Stimulated activated naive CD4-positive, alpha-beta T cell (primary cell): Measurements from ENCODE around the gene UNC13A.
"Not testable (repeated sequence)": the region's sequence is repeated elsewhere in the genome, so short reads cannot be mapped to it uniquely, and the experiment has no call there.

Experiments
- DNase-seq, 6 experiments: peaks; one replicate each; lab custom pipeline; 2025; lab: John Stamatoyannopoulos, UW

Gene UNC13A

DNA sequence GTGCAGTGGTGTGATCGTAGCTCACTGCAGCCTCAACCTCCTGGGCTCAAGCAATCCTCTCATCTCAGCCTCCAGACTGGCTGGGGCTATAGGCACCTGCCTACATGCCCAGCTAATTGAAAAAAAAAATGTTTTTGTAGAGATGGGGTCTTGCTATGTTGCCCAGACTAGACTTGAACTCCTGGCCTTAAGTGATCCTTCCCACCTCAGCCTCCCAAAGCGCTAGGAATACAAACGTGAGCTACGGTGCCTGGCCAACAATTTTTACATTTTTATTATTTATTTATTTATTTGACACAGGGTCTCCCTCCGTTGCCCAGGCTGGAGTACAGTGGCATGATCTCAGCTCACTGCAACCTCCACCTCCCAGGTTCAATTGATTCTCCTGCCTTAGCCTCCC lies 117.9 kb downstream of the UNC13A start:
- not testable (repeated sequence) for DNase-seq

DNA sequence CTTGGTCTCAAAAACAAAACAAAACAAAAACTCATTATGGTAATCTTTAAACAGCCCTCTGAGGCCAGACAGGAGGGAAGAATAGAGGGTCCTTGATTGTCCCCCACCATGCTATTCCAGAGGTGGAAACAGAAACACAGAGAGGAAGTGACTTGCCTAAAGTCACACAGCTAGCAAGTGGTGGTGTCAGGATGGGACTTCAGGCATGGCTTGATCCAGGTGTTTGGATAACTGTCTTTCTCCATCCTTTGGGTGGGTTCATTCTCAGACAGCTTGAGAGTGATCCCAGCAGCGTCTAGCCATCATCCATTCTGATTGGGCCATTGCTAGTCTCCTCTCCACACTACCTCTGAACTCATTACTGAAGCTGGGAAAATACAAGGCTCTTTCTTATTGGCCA lies 120.2 kb downstream of the UNC13A start:
- DNase-seq, result no peak

DNA sequence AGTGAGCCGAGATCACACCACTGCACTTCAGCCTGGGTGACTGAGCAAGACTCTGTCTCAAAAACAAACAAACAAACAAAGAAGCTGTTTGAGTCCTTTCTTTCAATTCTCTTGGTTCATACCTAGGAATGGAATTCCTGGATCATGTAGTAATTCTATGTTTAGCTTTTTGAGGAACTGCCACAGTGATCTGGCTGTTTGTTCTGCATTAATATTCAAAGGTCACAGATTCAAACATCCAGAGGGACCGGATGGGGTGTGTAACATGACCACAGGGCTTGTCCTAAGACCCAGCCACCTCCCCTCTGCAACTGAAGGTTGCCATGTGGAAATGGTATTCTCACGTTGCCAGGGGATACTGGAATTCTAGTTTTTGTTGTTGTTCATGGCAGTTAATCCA lies 122.5 kb downstream of the UNC13A start:
- no peak for DNase-seq

DNA sequence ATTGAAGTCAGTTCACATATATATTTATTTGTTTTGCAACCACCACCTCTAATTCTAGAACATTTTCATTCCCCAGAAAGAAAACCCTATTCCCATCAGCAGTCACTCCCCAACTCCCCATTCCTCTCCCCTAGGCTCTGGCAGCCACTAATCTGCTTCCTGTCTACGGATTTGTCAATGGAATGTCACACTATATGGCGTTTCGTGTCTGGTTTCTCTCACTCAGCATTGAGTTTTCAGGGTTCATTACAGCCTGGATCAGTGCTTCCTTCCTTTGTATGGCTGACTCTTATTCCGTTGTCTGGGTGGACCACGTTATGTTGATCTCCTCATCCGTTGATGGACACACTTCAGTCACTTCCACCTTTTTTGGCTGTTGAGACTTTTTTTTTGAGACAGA lies 123.4 kb downstream of the UNC13A start:
- no peak for DNase-seq

DNA sequence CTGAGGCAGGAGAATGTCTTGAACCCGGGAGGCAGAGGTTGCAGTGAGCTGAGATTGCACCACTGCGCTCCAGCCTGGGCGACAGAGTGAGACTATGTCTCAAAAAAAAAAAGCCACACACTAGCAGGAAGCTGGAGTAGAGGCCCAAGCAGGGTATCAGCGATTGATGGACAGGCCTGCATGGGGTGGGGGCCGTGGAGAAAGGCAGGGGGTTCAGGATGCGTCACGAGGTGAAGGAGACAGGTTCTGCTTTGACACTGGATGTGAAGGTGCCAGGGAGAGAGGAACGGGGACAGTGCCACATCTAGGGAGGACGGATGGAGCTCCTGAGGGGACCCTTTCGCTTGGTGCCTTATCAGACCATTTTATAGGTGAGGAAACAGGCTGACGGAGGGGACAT lies 125.6 kb downstream of the UNC13A start:
- no peak for DNase-seq

DNA sequence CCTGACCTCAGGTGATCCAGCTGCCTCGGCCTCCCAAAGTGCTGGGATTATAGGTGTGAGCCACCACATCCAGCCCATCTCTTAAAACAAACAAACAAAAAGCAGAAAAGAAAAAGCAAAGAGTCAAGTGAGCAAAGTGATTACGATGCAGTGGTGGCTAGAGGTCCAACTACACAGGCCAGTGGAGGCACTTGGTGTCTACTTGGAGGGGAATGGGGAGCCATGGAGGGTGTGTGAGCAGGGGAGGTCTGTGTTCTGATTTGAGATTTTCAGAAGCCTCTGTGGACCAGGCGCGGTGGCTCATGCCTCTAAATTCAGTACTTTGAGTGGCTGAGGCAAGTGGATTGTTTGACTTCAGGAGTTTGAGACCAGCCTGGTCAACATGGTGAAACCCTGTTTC lies 126.1 kb downstream of the UNC13A start:
- DNase-seq, result no peak

DNA sequence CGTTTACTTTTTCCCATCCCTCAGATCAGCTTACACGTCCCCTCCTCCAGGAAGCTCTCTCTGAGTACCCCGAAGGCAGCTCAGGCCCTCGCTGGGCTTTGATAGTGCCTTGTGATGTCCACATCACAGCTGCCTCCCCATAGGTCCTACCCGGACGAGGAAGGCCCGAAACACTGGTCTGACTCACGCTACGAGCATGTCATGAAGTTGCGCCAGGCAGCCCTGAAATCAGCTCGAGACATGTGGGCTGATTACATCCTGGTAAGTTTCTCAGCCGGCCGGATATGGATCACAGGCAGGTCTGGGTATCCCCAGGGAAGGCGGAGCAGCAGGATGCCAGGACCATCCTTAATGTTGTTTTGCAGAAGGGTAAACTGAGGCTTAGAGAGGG lies 128.0 kb downstream of the UNC13A start:
- no peak for DNase-seq

DNA sequence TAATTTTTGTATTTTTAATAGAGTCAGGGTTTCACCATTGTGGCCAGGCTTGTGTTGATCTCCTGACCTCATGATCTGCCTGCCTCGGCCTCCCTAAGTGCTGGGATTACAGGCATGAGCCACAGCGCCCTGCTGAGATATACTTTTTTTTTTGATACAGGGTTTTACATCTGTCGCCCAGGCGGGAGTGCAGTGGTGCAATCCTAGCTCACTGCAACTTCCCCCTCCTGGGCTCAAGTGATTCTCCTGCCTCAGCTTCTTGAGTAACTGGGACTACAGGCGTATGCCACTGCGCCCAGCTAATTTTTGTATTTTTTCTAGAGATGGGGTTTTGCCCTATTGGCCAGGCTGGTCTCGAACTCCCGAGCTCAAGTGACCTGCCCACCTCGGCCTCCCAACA lies 130.7 kb downstream of the UNC13A start:
- no peak for DNase-seq

DNA sequence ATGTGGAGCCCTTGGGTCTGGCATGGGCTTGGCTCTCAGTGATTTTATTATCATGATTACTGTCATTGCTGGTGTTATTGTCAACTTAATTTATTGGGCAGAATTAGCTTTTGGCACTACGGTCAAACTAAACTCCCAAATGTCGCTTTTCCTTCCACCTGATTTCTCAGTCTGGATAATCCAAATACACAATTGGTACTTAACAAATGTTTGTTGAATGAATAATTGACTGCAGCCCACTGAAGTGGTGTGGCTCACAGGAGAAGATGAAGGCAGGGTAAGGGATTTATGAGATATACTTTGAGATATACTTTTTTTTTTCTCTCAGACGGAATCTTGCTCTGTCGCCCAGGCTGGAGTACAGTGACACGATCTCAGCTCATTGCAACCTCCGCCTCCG lies 131.2 kb downstream of the UNC13A start:
- DNase-seq, result no peak

DNA sequence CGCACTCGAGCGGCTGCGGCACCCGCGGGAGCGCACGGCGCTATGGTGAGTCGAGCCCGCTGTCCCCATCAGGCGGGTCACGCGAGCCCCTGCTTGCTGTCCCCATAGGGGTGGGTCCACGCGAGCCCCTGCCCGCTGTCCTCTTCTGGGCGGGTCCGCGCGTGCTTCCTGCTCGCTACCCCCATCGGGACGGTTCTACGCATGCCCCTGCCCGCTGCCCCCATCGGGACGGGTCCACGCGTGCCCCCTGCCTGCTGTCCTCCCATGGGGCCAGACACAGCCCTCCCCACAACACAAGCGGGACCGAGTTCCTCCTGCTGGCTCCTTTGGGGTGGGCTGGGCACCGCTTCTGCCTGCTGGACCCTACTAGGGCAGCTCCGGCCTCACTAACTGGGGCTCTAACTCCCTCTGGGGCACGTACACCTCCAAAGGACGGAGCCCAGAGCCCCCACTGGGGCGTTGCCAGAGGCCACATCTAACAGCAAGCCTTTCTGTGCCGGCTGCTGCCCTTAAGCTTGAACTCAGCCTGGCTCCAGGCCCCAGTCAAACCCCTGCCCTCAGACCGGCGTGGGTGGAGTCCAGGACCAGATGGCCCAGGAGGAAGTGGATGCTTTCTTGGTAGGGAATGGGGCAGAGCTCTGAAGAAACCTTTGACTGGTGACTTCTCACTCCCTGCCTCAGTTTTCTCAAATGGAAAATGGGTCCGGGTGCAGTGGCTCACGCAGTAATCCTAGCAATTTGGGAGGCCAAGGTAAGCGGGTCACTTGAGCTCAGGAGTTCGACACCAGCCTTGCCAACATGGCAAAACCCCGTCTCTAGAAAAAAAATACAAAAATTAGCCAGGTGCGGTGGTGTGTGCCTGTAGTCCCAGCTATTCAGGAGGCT lies 132.0 kb downstream of the UNC13A start:
- DNase-seq, result peak in 2 of 6 experiments; percentile 42 to 43

DNA sequence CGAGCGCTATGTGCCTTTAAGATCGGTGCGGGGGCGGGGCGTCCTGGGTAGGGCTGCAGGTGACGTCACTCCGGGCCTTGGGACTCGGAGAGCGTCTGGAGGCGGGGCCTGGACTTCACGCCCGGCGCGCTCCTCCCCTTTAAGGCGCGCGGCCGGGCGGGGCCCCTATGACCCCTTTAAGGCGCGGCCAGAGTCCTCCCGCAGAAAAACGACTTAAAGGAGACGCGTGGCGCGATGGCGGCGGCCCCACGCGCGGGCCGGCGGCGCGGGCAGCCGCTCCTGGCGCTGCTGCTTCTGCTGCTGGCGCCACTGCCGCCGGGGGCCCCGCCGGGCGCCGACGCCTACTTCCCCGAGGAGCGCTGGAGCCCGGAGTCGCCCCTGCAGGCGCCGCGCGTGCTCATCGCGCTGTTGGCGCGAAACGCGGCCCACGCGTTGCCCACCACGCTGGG lies 132.7 kb downstream of the UNC13A start, which contains the start of gene COLGALT1:
Gene COLGALT1, plus strand, starts transcription at position 170 of the 449 bp plus-strand sequence. Its CDS starts 65 bp downstream, at position 235.
- peak; percentile 91 to 97 (median 94) for DNase-seq

DNA sequence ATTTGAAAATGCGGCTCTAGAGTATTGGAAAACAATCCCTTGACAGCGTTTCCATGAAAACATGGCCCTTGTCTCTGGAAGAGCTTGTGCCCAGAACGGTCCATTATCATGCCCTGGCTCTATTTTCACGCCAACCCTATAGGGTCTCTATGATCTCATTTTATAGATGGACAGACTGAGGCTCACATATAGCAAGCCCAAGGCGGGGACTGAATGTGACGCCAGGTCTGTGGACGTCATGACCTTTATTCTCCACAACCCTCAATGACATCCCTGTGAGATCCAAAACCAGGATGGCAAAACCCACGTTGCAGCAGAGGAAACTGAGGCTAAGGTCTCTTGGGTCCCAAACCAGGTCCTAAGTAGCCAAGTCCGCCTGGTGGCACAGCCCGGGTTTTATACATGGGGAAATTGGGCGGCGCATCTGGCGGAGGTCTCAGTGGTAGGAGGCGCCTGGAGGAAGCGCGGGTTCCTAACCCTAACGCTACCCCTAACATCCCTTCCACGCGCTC lies 133.1 kb downstream of the UNC13A start:
- DNase-seq, result no peak

DNA sequence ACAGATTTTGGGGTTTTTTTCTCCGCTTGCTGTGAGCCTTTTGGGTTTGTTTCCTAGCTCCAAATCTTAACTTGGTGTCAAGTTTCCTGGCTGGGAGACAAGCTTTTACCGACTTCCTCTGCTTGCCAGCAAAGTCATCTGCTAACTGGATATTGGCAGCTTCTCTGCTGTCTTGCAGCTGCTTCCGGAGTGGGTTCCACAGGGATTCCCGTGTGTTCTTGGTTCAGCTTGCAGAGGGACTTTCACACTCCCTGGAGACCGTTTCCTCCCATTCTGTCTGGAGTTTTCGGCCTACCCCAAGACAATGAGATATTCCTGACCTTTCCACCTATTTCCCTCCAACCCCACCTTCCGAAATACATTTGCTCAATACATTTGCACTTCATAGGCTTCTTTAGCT lies 134.9 kb downstream of the UNC13A start:
- DNase-seq, result no peak

DNA sequence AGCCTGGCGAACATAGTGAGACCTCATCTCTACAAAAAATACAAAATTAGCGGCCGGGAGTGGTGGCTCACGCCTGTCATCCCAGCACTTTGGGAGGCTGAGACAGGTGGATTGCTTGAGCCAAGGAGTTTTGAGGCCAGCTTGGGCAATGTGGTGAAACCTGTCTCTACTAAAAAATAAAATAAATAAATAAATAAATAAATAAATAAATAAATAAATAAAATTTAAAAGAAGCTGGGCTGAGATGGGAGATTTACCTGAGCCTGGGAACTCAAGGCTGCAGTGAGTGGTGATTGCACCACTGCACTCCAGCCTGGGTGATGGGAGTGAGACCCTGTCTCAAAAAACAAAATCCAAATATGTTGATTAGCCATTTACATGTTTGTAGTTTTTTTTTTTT lies 135.4 kb downstream of the UNC13A start:
- not testable (repeated sequence) for DNase-seq
